Gastrocnemius medialis (tissue), 4 donors: ENCODE measurements around the gene ANKMY1.

ENCODE experiments used
- CTCF ChIP-seq, 5 experiments: fragments of 450-650 bp in 3 of 5; fragments of 200-600 bp in 2 of 5; sonication (generic) in 2 of 5; IDR thresholded peaks in 4 of 5; conservative IDR thresholded peaks in 1 of 5; 1 replicate in 4 of 5; 2 replicates in 1 of 5; pipeline ENCODE4 v1.5.1; 2016 to 2019; ENCODE audit warnings: antibody characterized with exemption in 5 of 5, mild to moderate bottlenecking in 3 of 5, moderate library complexity in 3 of 5
- POLR2A ChIP-seq, 2 donors: fragments of 450-650 bp; IDR thresholded peaks; one replicate each; pipeline ENCODE4 v1.6.1; 2017; ENCODE audit warnings: antibody characterized with exemption in 2 of 2, mild to moderate bottlenecking in 2 of 2, moderate library complexity in 2 of 2

- no peak for TF ChIP-seq CTCF (IDR thresholded peaks at IDR 0.05 in 4 of 5, conservative IDR thresholded peaks at IDR 0.05 in 1 of 5)
- TF ChIP-seq POLR2A (IDR thresholded peaks at IDR 0.05), result peak; percentile 94 to 97
These were observed 2.3 kb upstream of the ANKMY1 start, which contains the start of gene DUSP28 for GRCh38 chr2:240560084-240560479.
